Testis (tissue), 2 donors: ENCODE data around the gene CIT.

Experiments used
- POLR2A ChIP-seq: fragments of 450-650 bp; IDR thresholded peaks from one replicate; pipeline ENCODE4 v1.6.1; 2017; ENCODE audit warnings: antibody characterized with exemption, mild to moderate bottlenecking, moderate library complexity
- TF ChIP-seq, protein P1 (sequence below), 3 experiments: fragments of 450-650 bp in 2 of 3; fragments of 200-600 bp in 1 of 3; sonication (generic) in 1 of 3; IDR thresholded peaks; one replicate each; pipeline ENCODE4 v1.5.1; 2016 to 2019; ENCODE audit warnings: antibody characterized with exemption in 3 of 3, mild to moderate bottlenecking in 2 of 3, moderate library complexity in 1 of 3

DNA sequence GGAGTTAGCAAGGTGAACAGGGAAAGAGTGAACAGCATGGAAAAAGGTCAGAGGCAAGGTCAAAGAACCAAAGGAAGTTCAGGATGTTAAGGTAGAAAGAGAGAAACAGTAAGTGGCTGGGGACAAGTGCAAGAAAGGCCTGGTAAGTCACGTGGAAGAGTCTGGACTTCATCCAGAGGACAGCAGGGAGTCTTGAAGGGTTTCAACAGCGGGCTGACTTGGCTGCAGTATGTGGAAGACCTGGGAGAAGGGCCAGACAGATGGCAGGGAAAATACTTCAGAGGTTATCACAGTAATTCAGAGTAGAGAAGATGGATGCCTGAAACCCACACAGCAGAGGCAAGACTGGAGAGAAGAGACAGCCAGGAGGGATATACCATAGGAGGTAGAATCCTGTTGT, 34.0 kb downstream of the CIT start:
- TF ChIP-seq, protein P1, sequence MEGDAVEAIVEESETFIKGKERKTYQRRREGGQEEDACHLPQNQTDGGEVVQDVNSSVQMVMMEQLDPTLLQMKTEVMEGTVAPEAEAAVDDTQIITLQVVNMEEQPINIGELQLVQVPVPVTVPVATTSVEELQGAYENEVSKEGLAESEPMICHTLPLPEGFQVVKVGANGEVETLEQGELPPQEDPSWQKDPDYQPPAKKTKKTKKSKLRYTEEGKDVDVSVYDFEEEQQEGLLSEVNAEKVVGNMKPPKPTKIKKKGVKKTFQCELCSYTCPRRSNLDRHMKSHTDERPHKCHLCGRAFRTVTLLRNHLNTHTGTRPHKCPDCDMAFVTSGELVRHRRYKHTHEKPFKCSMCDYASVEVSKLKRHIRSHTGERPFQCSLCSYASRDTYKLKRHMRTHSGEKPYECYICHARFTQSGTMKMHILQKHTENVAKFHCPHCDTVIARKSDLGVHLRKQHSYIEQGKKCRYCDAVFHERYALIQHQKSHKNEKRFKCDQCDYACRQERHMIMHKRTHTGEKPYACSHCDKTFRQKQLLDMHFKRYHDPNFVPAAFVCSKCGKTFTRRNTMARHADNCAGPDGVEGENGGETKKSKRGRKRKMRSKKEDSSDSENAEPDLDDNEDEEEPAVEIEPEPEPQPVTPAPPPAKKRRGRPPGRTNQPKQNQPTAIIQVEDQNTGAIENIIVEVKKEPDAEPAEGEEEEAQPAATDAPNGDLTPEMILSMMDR (IDR thresholded peaks at IDR 0.05), result no peak
- TF ChIP-seq POLR2A, result no peak
